Loucy (cell line): ENCODE data around the gene TMEM178B.

Experiments
- H2AFZ ChIP-seq: fragments of 200-600 bp; sonication (generic); 2 replicates; pipeline ENCODE4 v1.6.0; 2016; ENCODE audit warnings: antibody characterized with exemption, mild to moderate bottlenecking, low read length, moderate library complexity
- H3F3A ChIP-seq: fragments of 200-600 bp; 2 replicates; pipeline ENCODE4 v1.6.0; 2016; ENCODE audit warnings: antibody characterized with exemption, low read depth, mild to moderate bottlenecking
- H3K27me3 ChIP-seq: fragments of 200-600 bp; sonication (generic); 2 replicates; pipeline ENCODE4 v1.6.1; 2014; ENCODE audit warnings: low read length, mild to moderate bottlenecking; ENCODE audit not compliant: insufficient read depth, poor library complexity, severe bottlenecking
- H3K36me3 ChIP-seq: fragments of 200-600 bp; sonication (generic); 2 replicates; pipeline ENCODE4 v1.6.1; 2016; ENCODE audit warnings: low read length; ENCODE audit not compliant: insufficient read depth
- H3K4me1 ChIP-seq: fragments of 200-600 bp; sonication (generic); 2 replicates; pipeline ENCODE4 v1.5.1; 2014; ENCODE audit warnings: low read length, mild to moderate bottlenecking; ENCODE audit not compliant: insufficient read depth, poor library complexity, severe bottlenecking
- H3K4me2 ChIP-seq: fragments of 200-600 bp; sonication (generic); 2 replicates; pipeline ENCODE4 v1.6.0; 2014; ENCODE audit warnings: antibody characterized with exemption, low read length, low read depth, mild to moderate bottlenecking; ENCODE audit not compliant: poor library complexity, severe bottlenecking
- H3K4me3 ChIP-seq: fragments of 200-600 bp; sonication (generic); 2 replicates; pipeline ENCODE4 v1.5.1; 2014; ENCODE audit warnings: low read length, mild to moderate bottlenecking, mixed read lengths; ENCODE audit not compliant: poor library complexity, severe bottlenecking
- H3K79me2 ChIP-seq: fragments of 200-600 bp; sonication (generic); 2 replicates; pipeline ENCODE4 v1.6.1; 2014; ENCODE audit warnings: low read length; ENCODE audit not compliant: insufficient read depth
- H3K9ac ChIP-seq: fragments of 200-600 bp; sonication (generic); 2 replicates; pipeline ENCODE4 v1.6.0; 2014; ENCODE audit warnings: mild to moderate bottlenecking, low read depth, low read length, moderate library complexity; ENCODE audit not compliant: poor library complexity, severe bottlenecking
- H3K9me2 ChIP-seq: fragments of 200-600 bp; sonication (generic); replicated peaks from 2 replicates; pipeline ENCODE4 v1.6.1; 2016; ENCODE audit warnings: low read depth, low read length, mixed read lengths
- H3K9me3 ChIP-seq: fragments of 200-600 bp; sonication (generic); 2 replicates; pipeline ENCODE4 v1.6.1; 2014; ENCODE audit warnings: mild to moderate bottlenecking, antibody characterized with exemption, low read length, low read depth; ENCODE audit not compliant: insufficient read depth
- H4K20me1 ChIP-seq: fragments of 200-600 bp; sonication (generic); 2 replicates; pipeline ENCODE4 v1.6.0; 2014; ENCODE audit warnings: antibody characterized with exemption, low read length, mild to moderate bottlenecking; ENCODE audit not compliant: insufficient read depth, poor library complexity, severe bottlenecking
- EZH2phosphoT487 ChIP-seq: fragments of 200-600 bp; IDR thresholded peaks from 2 replicates; pipeline ENCODE4 v1.6.1; 2018; ENCODE audit warnings: antibody characterized with exemption, mild to moderate bottlenecking, moderate library complexity, borderline replicate concordance
- TF ChIP-seq, protein P1 (sequence below): fragments of 200-600 bp; sonication (generic); conservative IDR thresholded peaks from 2 replicates; pipeline ENCODE4 v1.5.1; 2014; ENCODE audit warnings: mild to moderate bottlenecking, antibody characterized with exemption, low read length

Gene TMEM178B

DNA sequence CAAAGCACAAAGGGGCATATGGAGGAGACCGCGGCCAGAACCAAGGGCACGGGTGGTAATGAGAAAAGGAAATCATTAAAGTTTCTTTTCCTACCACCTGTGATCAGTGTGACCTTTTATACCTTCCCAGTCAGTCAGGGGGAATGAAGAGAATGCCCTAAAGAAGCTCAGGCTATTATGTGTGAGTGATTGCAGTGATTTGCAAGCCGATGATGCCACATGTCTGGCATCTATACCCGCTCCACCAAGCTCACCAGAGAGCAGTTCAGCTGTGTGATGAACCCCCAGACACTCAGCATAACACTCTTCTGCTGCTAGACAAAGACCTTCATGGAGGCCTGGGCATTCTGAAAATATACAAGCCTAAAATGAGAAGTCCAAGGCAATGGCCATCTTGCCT lies 371.1 kb downstream of the TMEM178B start:
- H3K4me2 ChIP-seq, result no peak overlapping the region
- no peaks in the 10 kb centered on the region for H4K20me1 ChIP-seq
- H3K27me3 ChIP-seq, result no peaks in the 10 kb centered on the region
- no peaks in the 10 kb centered on the region for H3F3A ChIP-seq
- H3K9me3 ChIP-seq, result no peaks in the 10 kb centered on the region; the same call in 1 of the 2 replicates
- no peaks in the 10 kb centered on the region for H3K79me2 ChIP-seq
- H3K9ac ChIP-seq, result no peak overlapping the region
- H2AFZ ChIP-seq, result no peak overlapping the region
- H3K36me3 ChIP-seq, result no peaks in the 10 kb centered on the region
- no peak overlapping the region for H3K4me3 ChIP-seq
- no peaks in the 10 kb centered on the region for H3K9me2 ChIP-seq
- TF ChIP-seq EZH2phosphoT487, result no peak
- TF ChIP-seq, protein P1, sequence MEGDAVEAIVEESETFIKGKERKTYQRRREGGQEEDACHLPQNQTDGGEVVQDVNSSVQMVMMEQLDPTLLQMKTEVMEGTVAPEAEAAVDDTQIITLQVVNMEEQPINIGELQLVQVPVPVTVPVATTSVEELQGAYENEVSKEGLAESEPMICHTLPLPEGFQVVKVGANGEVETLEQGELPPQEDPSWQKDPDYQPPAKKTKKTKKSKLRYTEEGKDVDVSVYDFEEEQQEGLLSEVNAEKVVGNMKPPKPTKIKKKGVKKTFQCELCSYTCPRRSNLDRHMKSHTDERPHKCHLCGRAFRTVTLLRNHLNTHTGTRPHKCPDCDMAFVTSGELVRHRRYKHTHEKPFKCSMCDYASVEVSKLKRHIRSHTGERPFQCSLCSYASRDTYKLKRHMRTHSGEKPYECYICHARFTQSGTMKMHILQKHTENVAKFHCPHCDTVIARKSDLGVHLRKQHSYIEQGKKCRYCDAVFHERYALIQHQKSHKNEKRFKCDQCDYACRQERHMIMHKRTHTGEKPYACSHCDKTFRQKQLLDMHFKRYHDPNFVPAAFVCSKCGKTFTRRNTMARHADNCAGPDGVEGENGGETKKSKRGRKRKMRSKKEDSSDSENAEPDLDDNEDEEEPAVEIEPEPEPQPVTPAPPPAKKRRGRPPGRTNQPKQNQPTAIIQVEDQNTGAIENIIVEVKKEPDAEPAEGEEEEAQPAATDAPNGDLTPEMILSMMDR, result no peak
- no peaks in the 10 kb centered on the region for H3K4me1 ChIP-seq

DNA sequence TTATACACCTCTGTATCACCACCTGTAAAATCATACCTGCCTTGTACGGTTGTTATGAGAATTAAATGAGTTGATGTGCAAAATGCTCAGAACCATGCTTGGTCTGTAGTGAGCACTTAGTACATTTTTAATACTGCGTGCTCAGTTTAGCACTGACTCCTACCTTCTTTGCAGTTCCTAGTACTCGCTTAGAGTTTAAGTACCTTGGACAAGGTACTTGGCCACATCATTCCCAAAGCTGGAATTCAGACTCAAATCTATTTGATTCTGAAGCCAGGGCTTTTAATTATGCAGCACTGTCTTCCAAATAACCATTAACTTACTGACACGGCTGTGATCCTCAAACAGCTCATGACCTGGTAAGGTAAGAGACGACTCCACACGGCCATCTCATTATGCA lies 377.4 kb downstream of the TMEM178B start:
- no peaks in the 10 kb centered on the region for H3K9me3 ChIP-seq
- H3K9me2 ChIP-seq, result no peaks in the 10 kb centered on the region
- no peak overlapping the region for H2AFZ ChIP-seq
- TF ChIP-seq, protein P1, result no peak
- no peak for TF ChIP-seq EZH2phosphoT487
- no peak overlapping the region for H3K9ac ChIP-seq
- H3K4me1 ChIP-seq, result no peaks in the 10 kb centered on the region
- no peaks in the 10 kb centered on the region for H3K27me3 ChIP-seq
- no peak overlapping the region for H3K4me2 ChIP-seq
- no peaks in the 10 kb centered on the region for H3K36me3 ChIP-seq
- no peaks in the 10 kb centered on the region for H4K20me1 ChIP-seq
- H3K79me2 ChIP-seq, result no peaks in the 10 kb centered on the region
- H3F3A ChIP-seq, result no peaks in the 10 kb centered on the region
- H3K4me3 ChIP-seq, result no peak overlapping the region

DNA sequence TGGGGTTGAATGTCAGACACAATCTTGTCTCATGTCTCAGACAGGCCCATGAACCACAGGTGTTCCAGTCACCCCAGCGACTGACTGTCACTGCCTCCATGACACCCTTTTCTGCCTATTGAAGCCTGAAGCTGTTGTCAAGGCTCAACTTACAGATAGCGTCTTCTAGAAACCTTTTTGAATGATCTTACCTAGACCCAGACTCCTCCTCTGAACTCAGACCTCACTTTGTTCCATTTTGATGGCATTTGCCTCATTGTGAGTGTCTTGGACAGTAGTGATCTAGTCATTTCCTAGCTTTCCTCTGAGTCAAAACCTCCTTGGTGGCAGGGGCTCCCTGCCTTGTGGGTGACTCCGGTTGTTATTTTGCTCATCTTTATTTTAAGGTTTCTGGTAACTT lies 379.0 kb downstream of the TMEM178B start:
- Histone ChIP-seq H3K27me3 (no peaks in the 10 kb centered on the region), H3K4me3 (no peak overlapping the region), H3K9ac (no peak overlapping the region), H3K4me1 (no peaks in the 10 kb centered on the region), H3K79me2 (no peaks in the 10 kb centered on the region), H3K9me2 (no peaks in the 10 kb centered on the region), H3K4me2 (no peak overlapping the region), H3F3A (no peaks in the 10 kb centered on the region), H3K36me3 (no peaks in the 10 kb centered on the region), H3K9me3 (no peaks in the 10 kb centered on the region), H2AFZ (no peak overlapping the region), H4K20me1 (no peaks in the 10 kb centered on the region)
- no peak for TF ChIP-seq EZH2phosphoT487
- TF ChIP-seq, protein P1, result no peak
